MCF 10A (cell line): ENCODE data around the gene TPSD1. TPM values are rescaled to one million over a fixed set of nuclear protein-coding genes. Genes with fewer than 3 reads are reported as not detected.
"Not testable (repeated sequence)": the region's sequence is repeated elsewhere in the genome, so short reads cannot be mapped to it uniquely, and the experiment has no call there.

Experiments
- BruUV-seq: library from RNA; stranded (reverse); fragments of 400-500 nt; replicated peaks from 2 replicates; lab custom pipeline; 2021; lab: Mats Ljungman, UMichigan
- CTCF ChIA-PET: fragments of 300-600 bp; sonication (Branson Sonifier 250); formaldehyde crosslinking; extraction: SDS; loops from one replicate; lab custom pipeline; 2021; ENCODE audit warnings: antibody characterized with exemption, inconsistent platforms; lab: Yijun Ruan, JAX
- POLR2A ChIA-PET: fragments of 300-600, 350-650 bp; sonication (Branson Sonifier 250); formaldehyde crosslinking; extraction: SDS; loops from one replicate; lab custom pipeline; 2020; ENCODE audit warnings: antibody characterized with exemption, inconsistent platforms; lab: Yijun Ruan, JAX
- DNase-seq: peaks from one replicate; pipeline ENCODE4 v3.0.0-alpha.2; 2018; ENCODE audit not compliant: unreplicated experiment
- H3K27ac Mint-ChIP-seq: one replicate; pipeline ENCODE4 v1.8.0; 2022; ENCODE audit warnings: mild to moderate bottlenecking, low read depth, mixed read lengths; ENCODE audit not compliant: unreplicated experiment
- H3K27me3 Mint-ChIP-seq: one replicate; pipeline ENCODE4 v1.8.0; 2022; ENCODE audit warnings: mixed read lengths; ENCODE audit not compliant: insufficient read depth, unreplicated experiment
- H3K36me3 Mint-ChIP-seq: one replicate; pipeline ENCODE4 v1.8.0; 2022; ENCODE audit warnings: mild to moderate bottlenecking, moderate library complexity, mixed read lengths; ENCODE audit not compliant: insufficient read depth, unreplicated experiment
- H3K4me1 Mint-ChIP-seq: one replicate; pipeline ENCODE4 v1.8.0; 2022; ENCODE audit warnings: mixed read lengths; ENCODE audit not compliant: insufficient read depth, unreplicated experiment
- H3K4me3 Mint-ChIP-seq: one replicate; pipeline ENCODE4 v1.8.0; 2022; ENCODE audit warnings: mild to moderate bottlenecking, moderate library complexity, mixed read lengths; ENCODE audit not compliant: unreplicated experiment
- H3K9me3 Mint-ChIP-seq: one replicate; pipeline ENCODE4 v1.8.0; 2022; ENCODE audit warnings: mixed read lengths; ENCODE audit not compliant: unreplicated experiment
- CTCF ChIP-seq: fragments of 200-600 bp; IDR thresholded peaks from one replicate; pipeline ENCODE4 v1.8.0; 2022; ENCODE audit warnings: antibody characterized with exemption, mild to moderate bottlenecking; ENCODE audit not compliant: unreplicated experiment
- intact Hi-C: fragments of 100-400 bp; cut with micrococcal nuclease; formaldehyde crosslinking; loops from 2 replicates; pipeline ENCODE4 v1.14.1; 2022
- total RNA-seq: library from RNA; stranded (reverse); gene quantifications from 2 replicates; pipeline ENCODE4 v1.2.3, GENCODE V29; 2022

Gene TPSD1
- total RNA-seq, 1 experiment from 2014 or later = not detected

- H3K4me3 Mint-ChIP-seq, BruUV-seq, H3K27me3 Mint-ChIP-seq, intact Hi-C loops, POLR2A ChIA-PET, H3K36me3 Mint-ChIP-seq, DNase-seq, H3K4me1 Mint-ChIP-seq, CTCF ChIA-PET, H3K9me3 Mint-ChIP-seq, H3K27ac Mint-ChIP-seq: not testable (repeated sequence)
These were observed 2.0 kb upstream of the TPSD1 start for GRCh38 chr16:1253701-1254364.

- H3K4me3 Mint-ChIP-seq, H3K4me1 Mint-ChIP-seq, DNase-seq, H3K9me3 Mint-ChIP-seq, POLR2A ChIA-PET, BruUV-seq, H3K36me3 Mint-ChIP-seq, CTCF ChIA-PET, H3K27ac Mint-ChIP-seq, intact Hi-C loops: not testable (repeated sequence)
- peaks cover 16% of the 10 kb centered on the region for H3K27me3 Mint-ChIP-seq
These were observed 1.0 kb upstream of the TPSD1 start for GRCh38 chr16:1254821-1255220.

- H3K27ac Mint-ChIP-seq, CTCF ChIA-PET, intact Hi-C loops, BruUV-seq, H3K9me3 Mint-ChIP-seq, DNase-seq, H3K4me1 Mint-ChIP-seq, POLR2A ChIA-PET, H3K36me3 Mint-ChIP-seq, H3K4me3 Mint-ChIP-seq: not testable (repeated sequence)
- H3K27me3 Mint-ChIP-seq = peaks cover 31% of the 10 kb centered on the region
These were observed 516 bp downstream of the TPSD1 start for GRCh38 chr16:1256296-1256873.

GRCh38 chr16:1256874-1257322, 1.0 kb downstream of the TPSD1 start:
- Mint-ChIP-seq H3K27ac (no peak overlapping the region), H3K4me3 (no peak overlapping the region), H3K9me3 (no peaks in the 10 kb centered on the region), H3K27me3 (peaks cover 36% of the 10 kb centered on the region), H3K4me1 (no peaks in the 10 kb centered on the region), H3K36me3 (no peaks in the 10 kb centered on the region)
- no TSS peak for BruUV-seq
- intact Hi-C loops = no loop called here
- CTCF ChIA-PET = no interaction called here
- POLR2A ChIA-PET = no interaction called here
- DNase-seq = no peak
- no peak for TF ChIP-seq CTCF

- intact Hi-C loops = no loop called here
- ChIA-PET POLR2A (no interaction called here), CTCF (interaction anchor here (0.6 kb wide), 1 partner anchor 294 kb away, joined by 3 read pairs; no protein-coding TSS in a partner anchor)
- DNase-seq = no peak
- H3K9me3 Mint-ChIP-seq = no peaks in the 10 kb centered on the region
- H3K27ac Mint-ChIP-seq = no peak overlapping the region
- H3K27me3 Mint-ChIP-seq = peaks cover 44% of the 10 kb centered on the region
- H3K4me1 Mint-ChIP-seq = no peaks in the 10 kb centered on the region
- no TSS peak for BruUV-seq
- H3K4me3 Mint-ChIP-seq = no peak overlapping the region
- H3K36me3 Mint-ChIP-seq = no peaks in the 10 kb centered on the region
- TF ChIP-seq CTCF = no peak
These were observed 1.8 kb downstream of the TPSD1 start for GRCh38 chr16:1257561-1258224.
